HG03558 (cell line): Measurements from ENCODE around the gene SLC15A3.

Source experiments
- ATAC-seq: cut with Tn5 transposase; IDR thresholded peaks from one replicate; pipeline ENCODE4 v1.9.1; 2021; ENCODE audit warnings: moderate number of reproducible peaks; ENCODE audit not compliant: unreplicated experiment; ENCODE audit errors: extremely low read depth

Gene SLC15A3

DNA sequence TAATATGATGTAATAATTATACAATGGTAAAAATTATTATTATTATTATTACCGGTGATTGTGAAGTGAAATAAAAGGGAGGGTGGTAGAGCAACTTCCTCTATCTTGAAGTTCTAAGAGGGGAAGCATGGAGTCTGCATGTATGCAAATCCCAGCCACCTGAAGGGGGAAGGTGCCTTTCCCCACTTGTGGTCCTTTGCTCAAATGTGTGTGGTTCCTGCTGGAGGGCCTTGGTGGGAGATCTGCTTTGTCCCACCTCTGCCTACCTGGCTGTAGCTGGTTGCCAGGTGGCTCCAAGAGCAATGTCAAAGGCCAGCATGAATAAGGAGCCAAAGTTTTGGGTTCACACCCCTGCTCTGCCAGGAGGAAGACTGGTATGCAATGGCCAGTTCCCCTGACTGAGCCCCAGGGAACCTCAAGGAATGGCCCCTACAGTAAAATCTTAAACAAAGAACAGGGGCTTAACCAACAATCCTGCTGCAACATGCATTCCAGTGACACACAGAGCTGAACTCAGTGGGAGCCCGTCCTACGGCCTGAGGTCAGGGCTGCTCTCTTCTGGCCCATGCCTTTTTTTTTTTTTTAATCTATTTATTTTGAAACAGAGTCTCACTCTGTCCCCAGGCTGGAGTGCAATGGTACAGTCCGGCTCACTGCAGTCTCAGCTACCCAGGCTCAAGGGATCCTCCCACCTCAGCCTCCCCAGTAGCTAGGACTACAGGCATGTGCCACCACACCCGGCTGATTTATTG, 19.2 kb downstream of the SLC15A3 start:
- ATAC-seq, result no peak

DNA sequence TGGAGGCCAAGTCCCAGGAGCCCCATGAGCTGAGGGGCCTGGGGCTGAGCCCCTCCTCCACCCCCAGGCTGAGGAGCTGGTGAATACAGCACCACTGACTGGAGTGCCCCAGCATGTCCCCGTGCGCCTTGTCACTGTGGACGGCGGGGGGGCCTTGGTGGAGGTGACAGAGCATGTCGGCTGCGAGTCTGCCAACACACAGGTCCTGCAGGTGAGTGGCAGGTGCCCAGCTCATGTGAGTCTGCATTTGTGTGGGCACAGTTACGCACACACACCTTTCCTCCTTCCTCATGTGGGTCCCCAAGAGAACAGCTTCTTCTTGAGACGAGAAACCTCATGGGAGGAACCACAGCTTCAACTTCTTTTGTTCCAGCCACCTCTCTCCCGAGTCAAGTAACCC, 20.1 kb downstream of the SLC15A3 start:
- ATAC-seq, result no peak

GRCh38 chr11:60930394-60930793, 21.6 kb downstream of the SLC15A3 start:
- ATAC-seq, result no peak

DNA sequence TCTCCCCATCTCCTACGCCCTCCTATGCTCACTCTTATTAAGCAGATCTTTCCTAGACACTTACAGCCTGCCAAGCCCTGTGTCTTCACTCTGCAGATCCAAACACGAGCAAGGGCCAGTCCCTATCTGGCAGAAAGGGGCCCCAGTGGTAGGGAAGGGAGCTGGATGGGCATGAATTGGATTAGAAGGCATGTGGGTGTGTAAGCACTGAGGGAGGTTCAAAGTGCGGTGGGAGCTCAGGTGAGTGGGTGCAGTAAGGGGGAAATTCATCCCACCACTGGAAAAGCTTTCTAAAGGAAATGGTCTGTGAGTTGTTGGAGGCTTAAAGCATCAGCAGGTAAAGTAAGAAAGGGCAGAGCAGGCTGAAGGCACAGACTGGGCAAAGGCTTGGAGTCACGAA, 22.2 kb downstream of the SLC15A3 start:
- no peak for ATAC-seq

GRCh38 chr11:60928563-60929001, 23.4 kb downstream of the SLC15A3 start:
- no peak for ATAC-seq

DNA sequence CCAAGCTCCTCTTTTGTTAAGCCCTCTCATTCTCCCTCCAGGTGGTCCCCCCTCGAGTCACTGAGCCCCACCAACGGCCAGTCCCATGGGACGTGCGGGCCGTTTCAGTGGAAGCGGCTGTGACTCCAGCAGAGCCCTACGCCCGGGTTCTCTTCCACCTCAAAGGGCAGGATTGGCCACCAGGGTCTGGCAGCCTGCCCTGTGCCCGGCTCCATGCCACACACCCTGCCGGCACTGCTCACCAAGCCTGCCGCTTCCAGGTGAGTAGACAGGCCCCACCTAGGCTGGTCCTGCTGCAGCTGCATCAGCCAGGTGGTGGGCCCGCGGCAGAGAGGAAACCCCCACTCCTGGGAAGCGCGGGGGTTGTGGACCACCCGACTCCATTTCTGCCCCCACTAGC, 24.4 kb downstream of the SLC15A3 start:
- ATAC-seq, result no peak

DNA sequence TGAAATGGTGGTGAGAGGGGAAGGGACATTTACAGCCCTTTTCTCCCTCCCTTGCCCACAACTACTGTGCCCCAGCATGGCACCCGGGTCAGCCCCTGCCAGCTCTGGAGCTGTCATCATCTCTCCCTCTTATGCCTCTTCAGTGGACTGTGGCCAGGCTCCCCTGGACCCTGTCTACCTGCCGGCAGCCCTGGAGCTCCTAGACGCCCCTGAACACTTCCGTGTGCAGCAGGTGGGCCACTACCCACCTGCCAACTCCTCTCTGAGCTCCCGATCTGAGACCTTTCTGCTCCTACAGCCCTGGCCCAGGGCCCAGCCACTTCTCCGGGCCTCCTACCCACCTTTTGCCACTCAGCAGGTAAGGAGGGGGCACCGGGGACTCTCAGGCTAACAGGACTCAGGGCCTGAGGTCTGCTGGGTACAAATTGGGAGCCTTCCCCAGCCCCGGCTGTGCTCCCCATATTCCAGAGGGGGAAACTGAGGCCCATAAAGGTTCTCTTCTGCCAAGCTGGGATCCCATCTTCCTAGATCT, 24.8 kb downstream of the SLC15A3 start:
- ATAC-seq, result no peak

GRCh38 chr11:60926500-60926899, 25.5 kb downstream of the SLC15A3 start:
- ATAC-seq, result no peak

- no peak for ATAC-seq
Observed at GRCh38 chr11:60925868-60926267, 26.1 kb downstream of the SLC15A3 start.

DNA sequence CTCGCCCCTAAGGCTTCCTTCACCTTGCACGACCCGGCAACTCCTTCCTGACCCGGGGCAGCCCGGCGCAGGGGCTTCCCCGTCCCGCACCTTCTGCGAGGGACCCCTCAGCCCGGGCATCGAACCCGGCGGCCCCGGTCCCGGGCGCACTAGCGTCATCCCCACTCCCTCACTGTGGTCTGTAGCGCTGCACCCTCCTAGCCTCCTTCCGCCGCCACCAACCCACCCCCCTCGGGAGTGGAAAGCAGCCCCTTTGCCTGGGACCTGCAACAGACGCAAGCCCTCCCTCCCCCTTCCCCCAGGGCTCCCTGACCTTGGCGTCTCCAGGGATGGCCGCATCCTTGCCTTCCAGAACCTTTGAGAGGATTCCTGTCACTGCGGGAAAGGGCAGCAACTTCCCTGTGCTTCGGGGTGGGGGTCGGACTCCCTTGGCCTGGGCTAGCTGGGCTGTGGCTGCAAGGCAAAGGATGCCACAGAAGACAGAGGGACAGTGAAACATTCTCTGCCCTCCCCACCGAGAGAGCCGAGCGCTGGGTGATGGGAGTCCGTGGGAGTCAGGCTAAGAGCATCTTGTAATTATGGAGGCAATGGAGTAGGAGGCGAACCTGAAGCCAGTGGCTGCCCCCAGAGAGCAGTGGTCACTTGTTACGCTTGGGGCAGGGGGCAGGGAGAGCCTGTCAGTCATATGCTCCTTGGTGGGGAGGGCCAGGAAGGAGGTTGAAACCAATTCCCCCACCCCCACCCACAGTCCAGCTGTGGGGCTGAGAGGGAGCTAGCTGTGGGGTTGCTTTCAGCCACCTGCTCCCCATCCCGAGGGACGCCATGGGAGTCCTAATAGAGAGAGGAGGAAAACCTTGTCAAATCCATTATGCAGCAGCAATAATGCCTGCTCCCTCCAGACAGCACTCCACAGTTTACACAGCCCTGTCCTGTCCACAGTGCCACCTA, 26.8 kb downstream of the SLC15A3 start:
- no peak for ATAC-seq

GRCh38 chr11:60924110-60924905, 27.7 kb downstream of the SLC15A3 start, which contains the start of gene TMEM132A:
Gene TMEM132A, plus strand, starts transcription at chr11:60924460. Its CDS starts 174 bp downstream, at chr11:60924634.
- no peak for ATAC-seq

DNA sequence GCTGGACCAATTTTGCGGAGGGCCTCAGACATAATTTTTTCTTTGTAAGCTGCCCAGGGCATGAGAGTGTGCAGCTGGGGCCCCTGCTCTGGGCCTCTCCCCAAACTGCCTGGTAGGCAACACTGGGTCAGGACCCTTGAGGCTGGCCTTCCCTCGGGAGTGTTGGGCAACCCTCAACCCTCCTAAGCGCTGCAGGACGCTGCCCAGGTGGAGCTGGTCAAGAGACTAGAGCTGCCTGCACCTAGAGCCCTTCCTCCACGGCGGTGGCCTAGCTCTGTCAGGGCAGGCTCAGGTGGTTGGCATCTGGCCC, 28.2 kb downstream of the SLC15A3 start:
- no peak for ATAC-seq

DNA sequence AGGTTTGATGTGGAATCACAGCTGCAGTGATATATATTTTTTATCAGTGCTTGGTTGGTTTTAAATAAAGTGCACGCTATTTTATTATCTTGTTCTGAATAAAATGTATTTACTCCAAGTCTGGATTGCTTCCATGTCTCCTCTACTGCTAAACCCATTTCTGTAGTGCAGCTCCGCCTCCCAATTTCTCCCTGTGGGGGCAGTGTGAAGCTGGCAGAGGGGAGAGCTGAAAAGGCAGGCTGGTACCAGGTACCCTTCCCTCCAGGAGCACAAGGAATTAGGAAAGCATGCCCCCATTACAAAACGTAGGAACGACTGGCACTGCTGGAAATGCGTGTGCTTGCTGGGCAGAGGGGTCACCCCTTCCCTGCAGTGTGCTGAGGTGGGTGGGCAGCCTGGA, 28.6 kb downstream of the SLC15A3 start:
- no peak for ATAC-seq

DNA sequence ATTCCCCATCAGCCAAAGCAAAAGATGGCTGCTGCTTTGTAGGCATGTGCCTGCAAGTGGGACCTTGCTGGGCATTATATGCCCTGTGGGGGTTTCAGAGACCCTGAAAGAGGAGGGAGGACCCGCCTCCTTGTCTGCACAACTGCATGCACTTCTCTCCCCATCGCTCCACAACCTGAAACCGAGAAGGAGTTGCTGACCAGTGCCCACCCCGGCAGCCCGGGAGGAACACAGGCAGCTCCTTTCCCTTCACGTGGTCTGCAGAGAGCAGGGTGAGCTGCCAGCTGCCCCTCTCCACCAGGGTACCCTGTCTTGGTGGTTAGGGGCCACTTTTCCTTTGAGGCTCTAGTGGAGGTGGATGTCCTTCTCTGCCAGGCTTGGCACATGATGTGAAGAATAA, 29.1 kb downstream of the SLC15A3 start:
- no peak for ATAC-seq

- ATAC-seq, result no peak
Observed at GRCh38 chr11:60921777-60922335, 30.1 kb downstream of the SLC15A3 start.

GRCh38 chr11:60921259-60921658, 30.7 kb downstream of the SLC15A3 start:
- no peak for ATAC-seq

DNA sequence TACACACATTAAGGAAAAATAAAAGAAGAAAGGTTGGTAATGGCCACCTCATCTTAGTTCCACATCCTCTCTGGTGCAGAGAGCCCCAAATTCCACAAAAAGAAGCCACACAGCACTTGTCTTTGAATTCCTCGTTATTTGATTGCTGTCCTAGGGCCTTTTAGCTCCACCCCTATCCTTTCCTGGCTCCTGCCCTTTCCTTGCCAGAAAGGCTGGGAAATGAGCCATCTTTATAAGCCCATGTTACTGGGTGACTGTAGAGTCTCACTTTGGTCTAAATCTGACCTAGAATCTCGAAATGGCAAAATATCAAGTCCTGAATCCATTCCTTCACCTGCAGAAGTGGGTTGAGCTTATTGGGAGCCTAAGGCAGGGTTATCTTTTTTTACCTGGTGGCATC, 32.0 kb downstream of the SLC15A3 start:
- ATAC-seq, result no peak

DNA sequence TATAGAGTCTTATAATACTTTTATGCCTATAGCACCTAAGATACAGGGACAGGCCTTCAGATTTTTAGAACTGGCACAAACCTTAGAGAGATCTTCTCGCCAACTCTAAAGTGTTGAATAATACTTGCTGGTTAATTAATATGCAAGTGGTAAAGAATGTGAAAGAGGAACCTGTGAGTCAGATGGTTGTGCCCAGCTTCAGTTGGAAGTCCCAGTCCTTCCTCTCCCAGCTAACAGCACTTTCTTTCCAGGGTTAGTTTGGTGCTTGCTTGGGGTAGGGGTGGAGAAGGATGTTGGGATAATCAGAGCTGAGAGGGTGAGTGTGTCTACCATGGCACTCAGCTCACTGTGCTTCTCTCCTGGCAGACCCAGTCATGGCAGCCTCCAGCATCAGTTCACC, 32.7 kb downstream of the SLC15A3 start:
- no peak for ATAC-seq

- no peak for ATAC-seq
Observed at GRCh38 chr11:60918939-60919265, 33.1 kb downstream of the SLC15A3 start.

GRCh38 chr11:60918251-60918938, 33.6 kb downstream of the SLC15A3 start:
- ATAC-seq, result no peak
